HEK293T (cell line): Measurements from ENCODE around the gene ZNF398.

Source experiments
- BHLHE40 ChIP-seq: fragments of 450-650 bp; IDR thresholded peaks from 2 replicates; pipeline ENCODE4 v1.6.1; 2016; ENCODE audit warnings: mild to moderate bottlenecking, moderate library complexity, borderline replicate concordance
- CTBP1 ChIP-seq: fragments of 450-650 bp; IDR thresholded peaks from 2 replicates; pipeline ENCODE4 v1.6.1; 2016; ENCODE audit warnings: borderline replicate concordance
- FOXA1 ChIP-seq: fragments of 450-650 bp; IDR thresholded peaks from 2 replicates; pipeline ENCODE4 v1.6.1; 2016; ENCODE audit warnings: mild to moderate bottlenecking
- FOXM1 ChIP-seq: fragments of 450-650 bp; IDR thresholded peaks from 2 replicates; pipeline ENCODE4 v1.6.1; 2017; ENCODE audit warnings: mild to moderate bottlenecking, borderline replicate concordance
- HDGF ChIP-seq: fragments of 450-650 bp; IDR thresholded peaks from 2 replicates; pipeline ENCODE4 v1.6.1; 2017; ENCODE audit warnings: antibody characterized with exemption, borderline replicate concordance
- L3MBTL2 ChIP-seq: fragments of 450-650 bp; conservative IDR thresholded peaks from 2 replicates; pipeline ENCODE4 v1.6.1; 2016; ENCODE audit warnings: mild to moderate bottlenecking
- PKNOX1 ChIP-seq: fragments of 450-650 bp; IDR thresholded peaks from 2 replicates; pipeline ENCODE4 v1.6.1; 2016
- SP1 ChIP-seq: fragments of 450-650 bp; IDR thresholded peaks from 2 replicates; pipeline ENCODE4 v1.6.1; 2017
- TARDBP ChIP-seq: fragments of 450-650 bp; IDR thresholded peaks from 2 replicates; pipeline ENCODE4 v1.6.1; 2016

GRCh38 chr7:149209518-149210269, 62.4 kb downstream of the ZNF398 start:
- no peak for TF ChIP-seq SP1
- no peak for TF ChIP-seq TARDBP
- TF ChIP-seq L3MBTL2, result no peak
- no peak for TF ChIP-seq BHLHE40
- TF ChIP-seq FOXA1, result no peak
- no peak for TF ChIP-seq HDGF
- TF ChIP-seq CTBP1, result no peak
- no peak for TF ChIP-seq PKNOX1
- TF ChIP-seq FOXM1, result no peak
